Measurements from ENCODE around the gene FOXD4L1.
"Not testable (repeated sequence)": the region's sequence is repeated elsewhere in the genome, so short reads cannot be mapped to it uniquely, and the experiment has no call there.

The FOXD4L1 gene

GRCh38 chr2:113527350-113528045 is 29.0 kb downstream of the FOXD4L1 start:
- DNase-seq, result not testable (repeated sequence)

- not testable (repeated sequence) for DNase-seq
These were observed 29.7 kb downstream of the FOXD4L1 start for GRCh38 chr2:113528126-113528525.

GRCh38 chr2:113528904-113529303 is 30.4 kb downstream of the FOXD4L1 start:
- DNase-seq, result not testable (repeated sequence)

- DNase-seq, result not testable (repeated sequence)
These were observed 34.5 kb downstream of the FOXD4L1 start for GRCh38 chr2:113532991-113533390.

GRCh38 chr2:113536573-113536972 is 38.1 kb downstream of the FOXD4L1 start:
- not testable (repeated sequence) for DNase-seq

GRCh38 chr2:113540834-113541203 is 42.4 kb downstream of the FOXD4L1 start:
- DNase-seq, result not testable (repeated sequence)

GRCh38 chr2:113541204-113541975 is 42.9 kb downstream of the FOXD4L1 start:
- DNase-seq, result not testable (repeated sequence)

GRCh38 chr2:113541976-113542485 is 43.6 kb downstream of the FOXD4L1 start:
- DNase-seq, result not testable (repeated sequence)

GRCh38 chr2:113542529-113542928 is 44.1 kb downstream of the FOXD4L1 start:
- DNase-seq, result not testable (repeated sequence)

All from stimulated activated naive CD4-positive, alpha-beta T cell (primary cell).